ENCODE measurements around the gene CXCL9.

The CXCL9 gene

DNA sequence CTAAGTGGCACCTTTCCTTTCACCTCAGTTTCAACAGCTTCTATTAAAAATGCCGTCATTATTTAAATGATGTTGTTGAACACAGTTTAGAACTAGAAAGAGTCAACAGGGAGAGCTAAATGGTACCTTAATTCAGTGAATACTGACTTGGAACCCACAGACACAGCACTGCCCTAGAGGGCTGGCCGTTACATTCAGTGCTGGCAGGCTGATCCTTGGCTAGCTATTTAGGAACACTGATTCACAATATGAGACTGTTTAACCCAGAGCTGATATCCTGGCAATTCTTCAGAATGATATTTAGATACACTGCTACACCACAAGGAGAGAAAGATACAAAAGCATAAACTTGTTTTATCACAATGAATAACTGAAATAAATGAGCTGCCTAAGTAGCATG lies 53.8 kb downstream of the CXCL9 start:
- DNase-seq (ENCODE audit: low read depth), result no peak
- no peak overlapping the region for H3K4me3 ChIP-seq (ENCODE audit: low read depth, low read length)
- no peak for TF ChIP-seq POLR2A (IDR thresholded peaks at IDR 0.05; ENCODE audit: extremely low read depth, insufficient read length)
- TF ChIP-seq MYC (IDR thresholded peaks at IDR 0.05; ENCODE audit: low read depth, low read length), result no peak
- TF ChIP-seq, protein P1, sequence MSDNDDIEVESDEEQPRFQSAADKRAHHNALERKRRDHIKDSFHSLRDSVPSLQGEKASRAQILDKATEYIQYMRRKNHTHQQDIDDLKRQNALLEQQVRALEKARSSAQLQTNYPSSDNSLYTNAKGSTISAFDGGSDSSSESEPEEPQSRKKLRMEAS (IDR thresholded peaks at IDR 0.05; ENCODE audit: low read depth, low read length), result no peak
- TF ChIP-seq, protein P2, sequence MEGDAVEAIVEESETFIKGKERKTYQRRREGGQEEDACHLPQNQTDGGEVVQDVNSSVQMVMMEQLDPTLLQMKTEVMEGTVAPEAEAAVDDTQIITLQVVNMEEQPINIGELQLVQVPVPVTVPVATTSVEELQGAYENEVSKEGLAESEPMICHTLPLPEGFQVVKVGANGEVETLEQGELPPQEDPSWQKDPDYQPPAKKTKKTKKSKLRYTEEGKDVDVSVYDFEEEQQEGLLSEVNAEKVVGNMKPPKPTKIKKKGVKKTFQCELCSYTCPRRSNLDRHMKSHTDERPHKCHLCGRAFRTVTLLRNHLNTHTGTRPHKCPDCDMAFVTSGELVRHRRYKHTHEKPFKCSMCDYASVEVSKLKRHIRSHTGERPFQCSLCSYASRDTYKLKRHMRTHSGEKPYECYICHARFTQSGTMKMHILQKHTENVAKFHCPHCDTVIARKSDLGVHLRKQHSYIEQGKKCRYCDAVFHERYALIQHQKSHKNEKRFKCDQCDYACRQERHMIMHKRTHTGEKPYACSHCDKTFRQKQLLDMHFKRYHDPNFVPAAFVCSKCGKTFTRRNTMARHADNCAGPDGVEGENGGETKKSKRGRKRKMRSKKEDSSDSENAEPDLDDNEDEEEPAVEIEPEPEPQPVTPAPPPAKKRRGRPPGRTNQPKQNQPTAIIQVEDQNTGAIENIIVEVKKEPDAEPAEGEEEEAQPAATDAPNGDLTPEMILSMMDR (IDR thresholded peaks at IDR 0.05; ENCODE audit: low read depth, low read length), result no peak
